ENCODE measurements around the gene MAMSTR.
"Not testable (repeated sequence)": the region's sequence is repeated elsewhere in the genome, so short reads cannot be mapped to it uniquely, and the experiment has no call there.

MAMSTR gene

GRCh38 chr19:48719263-48720171 lies at the start of gene MAMSTR:
Gene MAMSTR (minus strand): TSS chr19:48719725. CDS start chr19:48719031, 694 bp downstream.
- no peak for DNase-seq (ENCODE audit: low spot score)
- in situ Hi-C loops (cut with MboI; ENCODE audit: low sequenced_read_pairs, unreplicated experiment) = no loop called here
- TF ChIP-seq, protein P1, sequence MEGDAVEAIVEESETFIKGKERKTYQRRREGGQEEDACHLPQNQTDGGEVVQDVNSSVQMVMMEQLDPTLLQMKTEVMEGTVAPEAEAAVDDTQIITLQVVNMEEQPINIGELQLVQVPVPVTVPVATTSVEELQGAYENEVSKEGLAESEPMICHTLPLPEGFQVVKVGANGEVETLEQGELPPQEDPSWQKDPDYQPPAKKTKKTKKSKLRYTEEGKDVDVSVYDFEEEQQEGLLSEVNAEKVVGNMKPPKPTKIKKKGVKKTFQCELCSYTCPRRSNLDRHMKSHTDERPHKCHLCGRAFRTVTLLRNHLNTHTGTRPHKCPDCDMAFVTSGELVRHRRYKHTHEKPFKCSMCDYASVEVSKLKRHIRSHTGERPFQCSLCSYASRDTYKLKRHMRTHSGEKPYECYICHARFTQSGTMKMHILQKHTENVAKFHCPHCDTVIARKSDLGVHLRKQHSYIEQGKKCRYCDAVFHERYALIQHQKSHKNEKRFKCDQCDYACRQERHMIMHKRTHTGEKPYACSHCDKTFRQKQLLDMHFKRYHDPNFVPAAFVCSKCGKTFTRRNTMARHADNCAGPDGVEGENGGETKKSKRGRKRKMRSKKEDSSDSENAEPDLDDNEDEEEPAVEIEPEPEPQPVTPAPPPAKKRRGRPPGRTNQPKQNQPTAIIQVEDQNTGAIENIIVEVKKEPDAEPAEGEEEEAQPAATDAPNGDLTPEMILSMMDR (IDR thresholded peaks at IDR 0.05; ENCODE audit: borderline replicate concordance, control extremely low read depth, extremely low read depth, insufficient read depth, missing control alignments) = no peak

DNA sequence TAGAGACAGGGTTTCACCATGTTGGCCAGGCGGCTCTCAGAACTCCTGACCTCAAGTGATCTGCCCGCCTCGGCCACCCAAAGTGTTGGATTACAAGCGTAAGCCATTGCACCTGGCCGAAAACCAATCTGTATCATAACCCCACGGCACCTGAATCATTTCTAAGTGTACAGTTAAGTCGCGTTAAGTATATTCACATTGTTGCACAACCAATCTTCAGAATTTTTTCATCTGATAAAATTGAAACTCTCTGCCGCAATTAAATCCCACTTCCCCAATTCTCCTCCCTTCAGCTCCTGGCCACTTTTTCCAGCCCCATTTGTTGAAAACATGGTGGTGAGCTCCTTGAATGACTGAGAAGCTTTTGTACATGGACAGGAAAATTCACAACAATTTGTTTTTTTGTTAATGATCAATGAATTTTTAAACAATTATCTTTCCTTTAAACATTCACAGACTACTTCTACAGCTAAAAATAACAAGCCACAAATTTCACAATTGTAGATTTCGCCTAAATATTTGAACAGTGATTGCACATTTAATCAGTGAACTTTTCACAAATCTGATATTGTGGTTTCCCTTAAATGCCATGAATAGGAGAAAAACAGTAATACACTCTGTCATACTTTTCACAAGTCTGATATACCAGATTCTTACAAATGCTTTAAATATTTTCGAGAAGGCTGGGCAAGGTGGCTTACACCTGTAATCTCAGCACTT lies 49.6 kb upstream of the MAMSTR start:
- TF ChIP-seq, protein P1 (IDR thresholded peaks at IDR 0.05; ENCODE audit: borderline replicate concordance, control extremely low read depth, extremely low read depth, insufficient read depth, missing control alignments) = no peak
- in situ Hi-C loops (cut with MboI; ENCODE audit: low sequenced_read_pairs, unreplicated experiment) = no loop called here

DNA sequence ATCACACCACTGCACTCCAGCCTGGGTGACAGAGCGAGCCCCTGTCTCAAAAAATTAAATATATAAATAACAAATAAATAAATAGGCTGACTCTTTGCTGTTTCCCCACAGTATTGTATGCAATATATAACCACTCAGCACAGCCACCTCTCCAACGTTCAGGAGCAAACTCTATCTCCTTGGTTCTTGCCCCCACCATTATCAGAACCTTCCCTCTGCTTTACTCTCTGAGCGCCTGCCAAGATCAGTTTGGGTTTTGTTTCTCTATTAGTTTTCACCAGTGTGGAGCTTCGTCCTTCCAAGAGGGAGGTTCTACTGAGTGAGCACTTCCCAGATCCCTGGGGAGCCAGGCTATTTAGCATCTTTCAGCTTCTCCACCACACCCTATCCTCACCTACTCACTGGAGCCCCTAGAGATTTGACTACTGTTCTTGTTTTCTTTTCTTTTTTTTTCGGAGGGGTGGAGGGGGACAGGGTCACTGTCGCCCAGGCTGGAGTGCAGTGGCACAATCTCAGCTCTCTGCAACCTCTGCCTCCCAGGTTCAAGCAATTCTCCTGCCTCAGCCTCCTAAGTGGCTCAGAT lies 48.7 kb upstream of the MAMSTR start:
- in situ Hi-C loops (cut with MboI; ENCODE audit: low sequenced_read_pairs, unreplicated experiment); DNase-seq (ENCODE audit: low spot score): not testable (repeated sequence)

More for the DNA sequence above, 49.6 kb upstream of the MAMSTR start:
- DNase-seq (ENCODE audit: low spot score) = no peak

DNA sequence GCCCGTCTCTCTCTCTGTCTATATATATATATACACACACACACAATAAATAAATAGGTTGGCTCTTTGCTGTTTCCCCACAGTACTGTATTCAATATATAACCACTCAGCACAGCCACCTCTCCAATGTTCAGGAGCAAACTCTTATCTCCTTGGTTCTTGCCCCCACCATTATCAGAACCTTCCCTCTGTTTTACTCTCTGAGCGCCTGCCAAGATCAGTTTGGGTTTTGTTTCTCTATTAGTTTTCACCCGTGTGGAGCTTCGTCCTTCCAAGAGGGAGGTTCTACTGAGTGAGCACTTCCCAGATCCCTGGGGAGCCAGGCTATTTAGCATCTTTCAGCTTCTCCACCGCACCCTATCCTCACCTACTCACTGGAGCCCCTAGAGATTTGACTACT lies 46.3 kb upstream of the MAMSTR start:
- DNase-seq (ENCODE audit: low spot score); in situ Hi-C loops (cut with MboI; ENCODE audit: low sequenced_read_pairs, unreplicated experiment): not testable (repeated sequence)

GRCh38 chr19:48760504-48761205 lies 41.1 kb upstream of the MAMSTR start:
- in situ Hi-C loops (cut with MboI; ENCODE audit: low sequenced_read_pairs, unreplicated experiment) = no loop called here
- TF ChIP-seq, protein P1 (IDR thresholded peaks at IDR 0.05; ENCODE audit: borderline replicate concordance, control extremely low read depth, extremely low read depth, insufficient read depth, missing control alignments) = no peak
- no peak for DNase-seq (ENCODE audit: low spot score)

DNA sequence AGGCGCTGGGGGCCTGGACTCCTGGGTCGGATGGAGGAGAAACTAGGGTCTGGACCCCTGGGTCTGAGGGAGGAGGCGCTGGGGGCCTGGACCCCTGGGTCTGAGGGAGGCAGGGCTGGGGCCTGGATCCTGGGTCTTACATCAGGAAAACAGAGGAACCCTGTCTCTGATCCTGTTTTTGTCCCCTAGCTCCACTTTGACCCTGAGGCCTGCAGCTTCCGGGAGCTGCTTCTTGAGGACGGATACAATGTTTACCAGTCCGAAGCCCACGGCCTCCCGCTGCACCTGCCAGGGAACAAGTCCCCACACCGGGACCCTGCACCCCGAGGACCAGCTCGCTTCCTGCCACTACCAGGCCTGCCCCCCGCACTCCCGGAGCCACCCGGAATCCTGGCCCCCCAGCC lies 38.2 kb upstream of the MAMSTR start:
- TF ChIP-seq, protein P1 (IDR thresholded peaks at IDR 0.05; ENCODE audit: borderline replicate concordance, control extremely low read depth, extremely low read depth, insufficient read depth, missing control alignments) = no peak
- no peak for DNase-seq (ENCODE audit: low spot score)
- in situ Hi-C loops (cut with MboI; ENCODE audit: low sequenced_read_pairs, unreplicated experiment) = no loop called here

- DNase-seq (ENCODE audit: low spot score) = no peak
- in situ Hi-C loops (cut with MboI; ENCODE audit: low sequenced_read_pairs, unreplicated experiment) = no loop called here
- TF ChIP-seq, protein P1 (IDR thresholded peaks at IDR 0.05; ENCODE audit: borderline replicate concordance, control extremely low read depth, extremely low read depth, insufficient read depth, missing control alignments) = no peak
Measured at GRCh38 chr19:48757089-48757675, 37.7 kb upstream of the MAMSTR start.

Data from GM13976 (cell line).